NCI-H2227 (cell line): Measurements from ENCODE around the gene TSHR.
"Not testable (repeated sequence)": the region's sequence is repeated elsewhere in the genome, so short reads cannot be mapped to it uniquely, and the experiment has no call there.

Experiments used
- DNase-seq: peaks from one replicate; lab custom pipeline; 2025; ENCODE audit not compliant: unreplicated experiment; lab: John Stamatoyannopoulos, UW

The TSHR gene

GRCh38 chr14:80992580-80992979 is 37.2 kb downstream of the TSHR start:
- no peak for DNase-seq

GRCh38 chr14:80996049-80996901 is 40.9 kb downstream of the TSHR start:
- peak; percentile 71 for DNase-seq

GRCh38 chr14:81001447-81001846 is 46.0 kb downstream of the TSHR start:
- no peak for DNase-seq

- no peak for DNase-seq
Observed at GRCh38 chr14:81004575-81004974, 49.2 kb downstream of the TSHR start.

GRCh38 chr14:81005540-81006228 is 50.3 kb downstream of the TSHR start:
- DNase-seq = no peak

- DNase-seq = no peak
Observed at GRCh38 chr14:81006266-81006665, 50.8 kb downstream of the TSHR start.

- DNase-seq = no peak
Observed at GRCh38 chr14:81007131-81007530, 51.7 kb downstream of the TSHR start.

- no peak for DNase-seq
Observed at GRCh38 chr14:81009346-81009745, 53.9 kb downstream of the TSHR start.

GRCh38 chr14:81018251-81018650 is 62.8 kb downstream of the TSHR start:
- DNase-seq = no peak

GRCh38 chr14:81018684-81019083 is 63.3 kb downstream of the TSHR start:
- DNase-seq = no peak

- DNase-seq = not testable (repeated sequence)
Observed at GRCh38 chr14:81019113-81019512, 63.7 kb downstream of the TSHR start.

GRCh38 chr14:81023095-81023710 is 67.8 kb downstream of the TSHR start:
- no peak for DNase-seq

- no peak for DNase-seq
Observed at GRCh38 chr14:81028461-81028860, 73.0 kb downstream of the TSHR start.

- no peak for DNase-seq
Observed at GRCh38 chr14:81031488-81031887, 76.1 kb downstream of the TSHR start.

GRCh38 chr14:81033698-81034240 is 78.3 kb downstream of the TSHR start:
- DNase-seq = no peak

GRCh38 chr14:81042438-81042837 is 87.0 kb downstream of the TSHR start:
- no peak for DNase-seq

GRCh38 chr14:81051547-81051946 is 96.1 kb downstream of the TSHR start:
- no peak for DNase-seq

- not testable (repeated sequence) for DNase-seq
Observed at GRCh38 chr14:81054057-81054456, 98.6 kb downstream of the TSHR start.

GRCh38 chr14:81055971-81056370 is 100.5 kb downstream of the TSHR start:
- DNase-seq = no peak

GRCh38 chr14:81062380-81062779 is 107.0 kb downstream of the TSHR start:
- DNase-seq = no peak

GRCh38 chr14:81062816-81063215 is 107.4 kb downstream of the TSHR start:
- DNase-seq = peak; percentile 34

GRCh38 chr14:81066672-81067071 is 111.3 kb downstream of the TSHR start:
- no peak for DNase-seq
